Kasumi-1 (cell line): Measurements from ENCODE around the gene UBE3C.
A peak's percentile ranks its signal among the peaks of the same experiment; 100 is the strongest.
"Not testable (repeated sequence)": the region's sequence is repeated elsewhere in the genome, so short reads cannot be mapped to it uniquely, and the experiment has no call there.

Experiments used
- DNase-seq, 2 experiments: peaks; one replicate each; lab custom pipeline; 2025; lab: John Stamatoyannopoulos, UW

UBE3C gene

DNA sequence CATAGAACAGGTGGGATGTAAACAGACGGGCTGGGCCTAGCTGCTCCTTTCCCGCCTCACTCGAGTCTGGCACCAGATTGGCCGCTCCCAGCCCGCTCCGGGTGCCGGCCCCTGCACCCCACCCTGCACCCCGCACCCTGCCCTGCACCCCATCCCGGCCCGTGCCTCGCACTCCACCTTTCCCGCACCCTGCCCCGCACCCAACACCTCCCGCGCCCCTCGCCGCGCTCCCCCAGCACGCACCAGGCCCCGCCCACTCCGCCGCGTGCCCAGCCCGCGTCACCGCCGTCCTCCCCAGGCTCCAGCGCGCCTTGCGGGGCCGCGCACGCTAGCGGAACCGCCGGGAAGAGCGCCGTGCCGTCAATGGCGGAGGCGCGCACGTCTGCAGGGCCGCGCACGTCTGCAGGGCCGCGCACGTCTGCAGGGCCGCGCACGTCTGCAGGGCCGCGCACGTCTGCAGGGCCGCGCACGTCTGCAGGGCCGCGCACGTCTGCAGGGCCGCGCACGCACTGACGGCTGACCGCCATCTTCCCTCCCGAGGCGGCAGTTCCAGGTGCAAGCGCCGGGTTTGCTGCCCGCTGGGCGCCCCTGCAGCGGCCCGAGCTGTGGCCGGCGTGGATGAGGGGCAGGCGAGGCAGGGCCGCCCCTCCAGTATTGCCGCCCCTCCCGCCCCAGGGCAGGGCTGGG lies at the start of gene UBE3C:
Gene UBE3C (plus strand): TSS at position 503 of the 687 bp plus-strand sequence. CDS start 347 bp downstream, outside the sequence.
- DNase-seq = peak; percentile 77 to 82

DNA sequence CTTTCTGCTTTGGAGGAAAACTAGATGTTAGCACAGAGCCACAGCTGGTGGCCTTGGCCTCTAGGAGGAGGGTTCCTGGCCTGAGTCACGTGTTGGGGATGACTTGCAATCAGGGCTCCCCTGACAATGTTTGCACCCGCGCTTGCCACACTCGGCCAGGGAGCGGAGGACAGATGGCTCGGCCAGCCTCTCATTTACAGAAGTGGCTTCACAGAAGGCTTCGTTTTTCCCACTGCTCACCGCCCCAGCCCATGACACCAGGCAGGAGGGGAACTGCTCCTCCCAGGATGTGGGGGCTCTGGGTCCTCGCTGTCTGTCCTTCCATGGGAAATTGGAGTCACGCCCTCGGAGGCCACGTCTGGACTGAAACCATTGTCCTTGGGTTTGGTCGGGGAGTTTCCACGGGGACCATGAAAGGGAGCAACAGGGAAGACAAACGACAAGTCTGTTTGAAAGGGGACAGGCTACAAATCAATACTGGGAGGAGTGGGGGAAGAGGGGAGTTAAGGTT lies 49.6 kb upstream of the UBE3C start:
- DNase-seq = no peak

DNA sequence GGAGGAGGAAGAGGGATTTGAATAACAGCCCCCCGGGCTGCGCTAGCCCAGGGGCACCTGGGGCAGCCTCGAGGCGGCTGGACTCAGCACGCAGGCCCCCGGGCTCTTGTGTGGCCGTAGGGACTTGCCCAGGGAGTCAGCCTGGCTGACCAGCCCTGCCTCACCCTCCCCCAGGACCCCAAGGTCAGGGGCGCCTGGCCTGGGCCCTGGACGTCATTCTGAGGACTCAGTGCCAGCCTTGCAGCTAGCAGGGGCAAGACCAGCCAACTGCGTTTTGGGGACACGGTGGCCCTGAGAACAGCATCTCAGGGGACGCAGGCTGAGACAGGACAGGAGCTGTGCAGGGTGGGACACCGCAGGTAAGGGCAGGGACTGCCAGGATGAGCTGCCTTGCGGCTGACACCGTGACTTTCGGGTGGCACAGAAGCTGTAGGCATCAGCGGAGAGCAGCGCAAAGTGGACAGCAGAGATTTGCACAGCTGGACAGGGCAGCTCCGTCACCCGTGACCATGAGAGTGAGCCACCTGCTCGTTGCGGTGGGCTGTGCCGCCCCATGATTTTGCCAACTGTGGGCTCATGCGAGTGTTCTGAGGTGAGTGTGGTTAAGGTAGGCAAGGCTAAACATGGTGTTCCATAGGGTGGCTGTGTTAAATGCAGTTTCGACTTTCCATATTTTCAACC lies 48.1 kb upstream of the UBE3C start:
- DNase-seq = no peak

DNA sequence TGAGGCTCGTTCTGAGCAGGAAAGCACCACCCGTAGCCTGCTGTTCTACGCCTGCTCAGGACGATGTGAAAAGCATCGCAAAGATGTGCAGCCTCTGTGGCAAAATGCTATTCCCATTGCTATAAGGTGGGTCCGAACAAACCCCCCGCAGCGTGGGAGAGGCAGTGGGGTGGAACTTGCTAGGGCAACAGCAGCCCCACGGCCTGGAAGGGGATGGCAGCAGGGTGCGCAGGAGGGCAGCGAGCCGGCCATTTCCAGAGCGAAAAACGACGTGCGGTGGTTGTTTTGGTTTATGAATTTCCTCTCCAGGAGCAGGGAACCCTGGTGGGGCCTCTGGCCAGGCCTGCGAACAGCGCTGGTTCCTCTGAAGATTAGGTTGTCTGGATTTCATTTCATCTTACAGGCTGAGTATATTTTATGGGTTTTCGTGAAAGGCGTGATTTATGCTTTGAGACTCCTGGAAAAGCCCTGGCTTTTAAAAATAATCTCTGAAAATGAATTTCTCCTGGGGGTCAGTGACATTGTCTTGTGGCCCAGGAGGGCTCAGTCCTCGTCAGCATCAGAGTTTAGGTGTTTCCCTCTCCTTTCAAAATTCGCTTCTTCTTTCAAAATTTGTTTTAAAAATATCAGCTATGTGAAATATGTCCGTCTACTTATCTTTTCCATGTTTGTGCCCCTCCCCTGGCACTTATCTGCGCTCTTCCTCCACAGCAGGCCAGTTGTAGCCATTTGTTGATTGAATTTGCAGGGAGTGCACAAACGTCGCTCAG lies 42.3 kb upstream of the UBE3C start:
- no peak for DNase-seq

DNA sequence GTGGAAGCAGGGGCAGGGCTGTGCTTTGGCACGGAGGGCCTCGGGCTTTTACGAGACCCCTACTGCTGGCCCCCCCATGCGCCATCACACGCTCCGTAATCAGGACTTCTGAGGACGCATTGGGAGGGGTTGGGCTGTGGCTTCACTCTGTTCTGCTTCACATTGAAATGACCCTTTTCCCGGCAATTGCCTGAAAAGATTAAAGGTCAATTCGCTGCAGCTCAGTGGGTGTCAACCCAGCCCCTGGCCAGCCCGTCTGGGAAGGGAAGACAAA lies 41.7 kb upstream of the UBE3C start:
- DNase-seq = no peak

DNA sequence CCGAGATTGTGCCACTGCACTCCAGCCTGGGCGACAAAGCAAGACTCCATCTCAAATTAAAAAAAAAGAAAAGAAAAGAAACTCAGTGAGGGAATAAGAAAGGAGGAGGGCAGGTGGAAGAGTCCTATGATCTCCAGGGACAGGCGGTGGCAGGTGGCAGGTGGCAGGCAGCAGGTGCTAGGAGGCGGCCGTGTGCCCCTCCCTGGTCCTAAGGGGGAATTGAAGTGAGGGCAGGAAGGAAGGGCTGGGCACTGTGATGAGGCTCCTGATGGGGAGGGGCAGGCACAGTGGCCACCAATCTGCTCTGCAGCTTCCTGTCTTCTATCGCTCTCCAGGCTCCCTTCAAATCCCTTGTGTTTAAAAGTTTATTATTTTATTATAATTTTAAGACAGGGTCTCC lies 41.2 kb upstream of the UBE3C start:
- no peak for DNase-seq

DNA sequence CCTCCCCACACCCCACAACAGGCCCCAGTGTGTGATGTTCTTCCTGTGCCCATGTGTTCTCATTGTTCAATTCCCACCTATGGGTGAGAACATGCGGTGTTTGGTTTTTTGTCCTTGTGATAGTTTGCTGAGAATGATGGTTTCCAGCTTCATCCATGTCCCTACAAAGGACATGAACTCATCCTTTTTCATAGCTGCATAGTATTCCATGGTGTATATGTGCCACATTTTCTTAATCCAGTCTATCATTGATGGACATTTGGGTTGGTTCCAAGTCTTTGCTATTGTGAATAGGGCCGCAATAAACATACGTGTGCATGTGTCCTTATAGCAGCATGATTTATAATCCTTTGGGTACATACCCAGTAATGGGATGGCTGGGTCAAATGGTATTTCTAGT lies 38.7 kb upstream of the UBE3C start:
- DNase-seq = not testable (repeated sequence)

DNA sequence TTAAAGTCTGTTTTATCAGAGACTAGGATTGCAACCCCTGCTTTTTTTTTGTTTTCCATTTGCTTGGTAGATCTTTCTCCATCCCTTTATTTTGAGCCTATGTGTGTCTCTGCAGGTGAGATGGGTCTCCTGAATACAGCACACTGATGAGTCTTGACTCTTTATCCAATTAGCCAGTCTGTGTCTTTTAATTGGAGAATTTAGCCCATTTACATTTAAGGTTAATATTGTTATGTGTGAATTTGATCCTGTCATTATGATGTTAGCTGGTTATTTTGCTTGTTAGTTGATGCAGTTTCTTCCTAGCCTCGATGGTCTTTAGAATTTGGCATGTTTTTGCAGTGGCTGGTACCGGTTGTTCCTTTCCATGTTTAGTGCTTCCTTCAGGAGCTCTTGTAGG lies 35.1 kb upstream of the UBE3C start:
- DNase-seq = not testable (repeated sequence)

DNA sequence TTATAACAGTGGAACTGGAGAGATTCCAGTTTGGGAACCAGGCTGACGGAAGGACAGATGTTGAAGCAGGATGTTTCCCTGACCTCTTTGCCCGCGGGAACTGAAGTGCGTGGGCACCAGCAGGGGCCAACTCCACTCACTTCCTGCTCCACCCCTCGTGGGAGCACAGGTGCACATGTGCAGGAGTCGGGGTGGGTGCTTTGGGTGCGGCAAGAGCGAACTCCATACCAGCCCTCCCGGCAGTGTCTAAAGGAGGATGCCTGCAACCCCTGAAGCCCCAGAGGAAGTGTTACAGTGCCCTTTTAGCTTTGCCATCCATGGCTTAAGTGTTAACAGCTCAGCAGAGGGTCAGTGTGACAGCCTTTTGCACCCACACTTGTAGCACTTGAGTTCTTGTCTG lies 27.4 kb upstream of the UBE3C start:
- no peak for DNase-seq

DNA sequence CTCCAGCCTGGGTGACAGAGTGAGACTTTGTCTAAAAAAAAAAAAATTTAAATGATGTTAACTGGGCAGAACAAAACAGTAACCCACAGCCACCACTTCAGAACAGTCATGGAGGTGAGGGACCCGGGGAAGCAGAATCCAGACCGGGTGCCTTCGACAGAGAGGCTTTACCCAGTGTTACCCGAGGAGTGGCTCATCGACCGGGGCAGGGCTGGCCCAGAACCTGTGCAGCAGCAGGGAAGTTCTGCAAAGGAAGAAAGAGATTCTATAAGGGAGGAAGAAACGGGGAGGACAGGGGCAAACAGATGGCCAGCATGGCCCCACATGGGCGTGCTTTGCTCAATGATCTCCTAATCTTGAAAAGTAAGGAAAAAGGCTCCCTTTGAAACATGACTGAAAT lies 26.0 kb upstream of the UBE3C start:
- no peak for DNase-seq

DNA sequence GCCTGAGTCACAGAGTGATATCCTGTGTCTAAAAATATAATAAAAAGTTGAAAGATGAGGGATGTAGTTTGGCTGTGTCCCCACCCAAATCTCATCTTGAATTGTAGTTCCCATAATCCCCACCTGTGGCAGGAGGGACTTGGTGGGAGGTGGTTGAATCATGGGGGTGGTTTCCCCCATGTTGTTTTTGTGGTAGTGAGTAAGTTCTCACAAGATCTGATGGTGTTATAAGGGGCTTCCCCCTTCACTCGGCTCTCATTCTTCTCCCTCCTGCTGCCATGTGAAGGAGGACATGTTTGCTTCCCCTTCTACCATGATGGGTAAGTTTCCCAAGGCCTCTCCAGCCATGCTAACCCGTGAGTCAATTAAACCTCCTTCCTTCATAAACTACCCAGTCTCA lies 25.1 kb upstream of the UBE3C start:
- no peak for DNase-seq

DNA sequence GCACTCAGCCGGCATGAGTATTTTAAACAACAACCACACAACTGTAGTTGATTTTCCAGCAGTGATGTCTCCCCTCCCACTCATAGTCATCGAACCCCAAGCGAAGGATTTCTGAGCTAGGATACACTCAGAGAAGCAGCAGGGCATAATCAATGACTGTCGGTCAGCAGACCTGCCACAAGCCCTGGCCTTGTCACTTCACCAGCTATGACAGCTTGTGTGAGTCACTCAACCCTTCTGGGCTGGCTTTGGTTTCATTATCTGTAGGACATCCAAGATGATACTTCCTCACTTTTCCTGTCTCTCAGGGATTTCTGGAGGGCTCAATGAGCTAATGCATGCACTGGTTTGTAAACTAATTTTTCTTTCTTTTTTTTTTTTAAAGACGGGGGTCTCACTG lies 22.0 kb upstream of the UBE3C start:
- no peak for DNase-seq

DNA sequence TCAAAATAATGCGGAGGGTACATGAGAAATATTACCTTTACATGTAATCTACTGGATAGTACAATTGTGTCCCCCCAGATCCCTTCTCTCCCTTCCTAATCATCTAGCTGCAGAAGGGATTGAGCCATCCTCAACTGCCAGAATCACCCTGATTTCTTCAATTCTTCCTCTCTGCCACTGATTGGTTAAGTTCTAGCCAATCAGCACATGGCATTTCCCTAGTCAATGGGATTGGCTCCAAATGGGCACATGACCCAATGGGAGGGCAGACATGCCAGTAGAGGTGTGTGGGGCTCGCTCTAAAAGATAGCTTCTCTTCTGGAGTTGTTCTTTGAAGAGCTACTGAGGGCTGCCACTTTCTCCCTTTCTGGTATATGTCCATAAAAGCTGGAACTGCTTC lies 20.9 kb upstream of the UBE3C start:
- no peak for DNase-seq

DNA sequence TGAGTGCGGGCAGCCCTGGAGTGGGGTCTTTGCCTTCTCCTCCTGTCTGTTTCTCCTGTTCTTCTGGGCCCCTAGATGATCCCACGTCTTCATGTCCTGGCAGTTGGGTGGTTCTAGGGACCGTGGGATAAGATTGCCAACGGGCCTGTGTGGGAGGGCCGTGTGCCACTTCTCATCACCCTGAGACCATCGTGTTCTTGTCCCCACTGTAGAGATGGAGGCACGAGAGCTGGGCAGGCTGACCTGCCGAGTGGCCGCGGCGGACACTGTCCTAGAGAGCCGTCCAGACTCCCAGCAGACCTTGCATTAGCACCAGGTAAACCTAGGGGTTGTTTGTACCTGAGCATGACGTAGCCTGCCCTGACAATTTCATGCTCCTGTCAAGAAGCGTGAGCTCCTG lies 18.5 kb upstream of the UBE3C start:
- no peak for DNase-seq

DNA sequence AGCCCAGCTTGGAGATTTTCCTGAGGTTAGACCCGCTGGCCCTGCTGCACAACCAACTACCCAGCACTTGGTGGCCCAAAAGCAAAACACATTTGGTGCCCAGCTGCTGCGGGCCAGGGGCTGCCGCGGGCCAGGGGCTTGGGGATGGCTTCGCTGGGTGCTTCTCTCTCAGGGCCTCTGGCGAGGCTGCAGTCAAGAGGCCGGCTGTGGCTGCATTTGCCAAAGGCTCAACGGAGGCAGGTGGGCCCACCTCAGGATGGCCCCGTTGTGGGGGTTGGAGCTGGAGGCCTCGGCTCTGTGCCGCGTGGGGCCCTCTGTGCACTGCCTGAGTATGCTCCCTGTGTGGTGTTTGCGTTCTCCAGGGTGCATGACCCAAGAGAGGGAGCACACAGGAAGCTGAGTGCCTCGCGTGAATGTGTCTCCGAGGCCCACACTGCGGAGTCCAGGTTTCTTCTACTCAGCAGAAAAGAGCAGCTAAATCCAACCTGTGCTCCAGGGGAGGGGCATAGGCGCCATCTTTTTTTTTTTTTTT lies 17.5 kb upstream of the UBE3C start:
- DNase-seq = no peak

DNA sequence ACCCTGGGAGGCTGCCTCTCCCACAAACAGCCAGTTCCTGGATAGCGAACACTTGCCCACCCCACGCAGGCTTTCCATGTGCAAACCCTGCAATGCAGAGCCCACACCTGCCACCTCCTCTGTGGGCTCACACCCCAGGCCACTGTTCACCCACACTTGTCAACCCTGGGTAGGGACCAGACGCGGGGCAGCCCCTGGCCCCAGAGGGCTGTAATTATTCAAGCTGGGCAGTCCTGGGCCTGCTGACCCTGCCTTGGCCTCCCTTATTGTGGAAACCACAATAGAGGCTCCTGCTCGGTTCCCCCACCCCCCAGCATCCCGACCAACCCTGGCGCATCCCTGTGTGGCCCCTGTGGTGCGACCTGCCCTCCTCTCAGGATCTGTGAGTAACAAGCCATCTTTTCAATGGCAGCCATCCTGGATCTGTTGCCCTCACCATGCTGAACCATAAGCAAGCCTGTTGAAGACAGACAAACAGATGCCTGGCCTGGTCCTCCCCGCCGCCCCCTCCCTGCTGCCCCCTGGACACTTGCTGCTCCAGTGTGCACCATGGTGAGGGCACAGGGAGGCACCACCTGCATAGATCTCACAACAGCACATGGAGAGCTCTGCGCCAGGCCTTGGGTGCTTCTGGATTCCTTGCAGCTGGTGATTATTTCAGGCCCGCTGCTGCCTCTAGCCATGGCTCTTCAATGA lies 15.8 kb upstream of the UBE3C start:
- no peak for DNase-seq

DNA sequence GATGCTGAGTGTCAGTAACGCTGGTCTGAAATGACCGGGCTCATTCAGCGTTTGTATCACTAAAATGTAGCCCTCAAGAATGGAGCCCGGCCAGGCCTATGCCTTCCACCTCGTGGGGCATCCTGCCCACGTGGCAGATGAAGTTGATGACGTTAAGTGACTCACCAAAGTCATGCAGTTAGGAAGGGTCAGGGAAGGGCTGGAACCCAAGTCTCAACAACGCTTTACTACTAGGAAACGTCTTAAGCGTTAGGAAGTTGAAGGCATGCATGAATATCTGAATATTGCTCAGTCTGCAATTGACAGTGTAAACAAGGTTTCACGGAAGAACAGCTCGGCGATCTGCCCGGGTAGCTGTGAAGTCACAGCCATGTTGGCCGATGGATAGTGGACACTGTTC lies 14.0 kb upstream of the UBE3C start:
- no peak for DNase-seq

DNA sequence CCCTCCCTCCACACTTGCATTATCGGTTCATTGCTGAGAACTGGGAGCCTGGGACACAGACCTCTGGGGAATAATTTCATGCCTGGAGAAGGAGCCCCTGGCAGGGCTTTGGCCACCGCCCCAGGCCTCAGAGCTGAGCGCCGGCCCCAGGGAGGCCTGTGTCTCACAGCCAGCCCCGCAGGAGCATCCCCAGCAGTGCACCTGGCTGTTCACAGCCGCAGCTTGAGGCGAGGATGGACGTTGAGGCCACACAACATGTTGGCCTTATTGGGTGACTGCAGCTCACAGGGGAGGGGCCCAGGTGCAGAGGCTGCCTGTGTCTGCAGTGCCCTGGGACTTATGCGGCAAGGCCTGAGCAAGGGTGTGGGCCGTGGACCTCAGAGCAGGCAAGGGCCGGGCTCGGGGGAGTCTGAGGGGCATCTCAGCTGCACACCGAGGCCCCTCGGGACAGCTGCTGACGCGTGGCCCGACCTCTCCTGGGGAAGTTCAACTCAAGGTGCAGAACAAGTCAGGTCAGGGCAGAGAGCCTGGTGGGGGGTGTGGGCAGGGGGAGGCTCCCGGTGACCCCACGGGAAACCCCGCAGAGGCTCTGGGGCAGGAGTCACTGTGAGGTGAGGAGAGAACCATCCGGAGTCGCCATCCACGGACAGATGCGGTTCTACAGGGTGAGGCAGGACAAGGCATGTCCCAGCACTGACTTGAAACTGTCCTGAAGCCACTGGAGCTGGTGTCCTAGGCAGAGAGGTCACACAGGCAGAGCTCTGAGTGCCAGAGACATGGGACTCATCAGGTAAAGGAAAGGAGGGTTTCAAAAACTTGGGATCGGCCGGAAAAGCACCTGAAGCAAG lies 13.1 kb upstream of the UBE3C start:
- no peak for DNase-seq

DNA sequence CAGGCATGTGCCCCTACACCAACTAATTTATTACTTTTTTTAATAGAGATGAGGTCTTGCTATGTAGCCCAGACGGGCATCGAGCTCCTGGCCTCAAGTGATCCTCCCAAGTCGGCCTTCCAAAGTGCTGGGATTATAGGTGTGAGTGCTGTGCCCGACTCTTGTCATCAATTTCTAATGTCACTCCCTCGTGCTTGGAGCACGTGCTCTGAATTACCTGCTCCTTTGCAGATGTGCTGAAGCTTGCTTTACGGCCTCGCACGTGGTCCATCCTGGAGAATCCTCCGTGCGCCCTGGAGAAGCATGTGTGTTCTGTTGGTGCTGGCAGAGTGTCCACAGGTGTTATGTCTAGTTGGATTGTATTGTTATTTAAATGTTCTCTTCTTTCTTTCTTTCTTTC lies 11.8 kb upstream of the UBE3C start:
- DNase-seq = no peak

DNA sequence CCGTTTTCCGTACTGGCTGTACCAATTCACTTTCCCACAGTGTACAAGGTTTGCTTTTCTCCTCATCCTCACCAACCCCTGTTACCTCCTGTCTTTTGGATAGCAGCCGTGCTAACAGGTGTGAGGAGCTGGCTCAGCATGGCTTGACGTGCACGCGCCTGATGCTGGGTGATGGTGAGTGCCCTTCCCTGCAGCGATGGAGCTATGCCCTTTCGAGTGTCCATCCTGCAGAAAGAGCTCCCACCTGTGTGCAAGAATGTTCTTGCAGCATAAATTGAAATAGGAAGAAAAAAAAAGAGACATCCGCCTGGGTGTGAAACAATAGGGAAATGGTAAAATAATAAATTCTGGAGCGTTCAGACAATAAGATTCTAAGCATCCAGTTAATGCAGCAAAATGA lies 9.5 kb upstream of the UBE3C start:
- DNase-seq = no peak

DNA sequence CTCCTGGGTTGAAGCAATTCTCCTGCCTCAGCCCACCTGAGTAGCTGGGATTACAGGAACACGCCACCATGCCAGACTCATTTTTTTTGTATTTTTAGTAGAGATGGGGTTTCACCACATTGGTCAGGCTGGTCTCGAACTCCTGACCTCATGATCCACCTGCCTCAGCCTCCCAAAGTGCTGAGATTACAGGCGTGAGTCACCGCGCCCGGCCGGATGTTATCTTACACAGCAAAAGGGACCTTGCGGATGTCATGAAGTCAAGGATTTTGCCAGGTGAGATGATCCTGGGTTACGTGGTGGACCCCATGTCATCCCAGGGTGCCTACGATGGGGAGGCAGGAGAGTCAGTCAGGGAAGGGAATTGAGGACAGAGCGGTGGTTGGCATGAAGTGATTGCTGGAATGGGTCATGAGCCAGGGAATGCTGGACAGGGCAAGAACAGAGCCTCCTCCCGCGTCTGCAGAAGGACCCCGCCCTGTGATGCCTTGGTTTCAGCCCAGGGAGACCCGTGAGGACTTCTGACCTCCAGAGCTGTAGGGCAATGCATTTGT lies 8.7 kb upstream of the UBE3C start:
- DNase-seq = no peak
